Activated T-cell treated with anti-CD3 and anti-CD28 coated beads, Interleukin-2, amount 50 U/mL, for 48 hours (primary cell): ENCODE measurements around the gene NNMT.

Experiments
- DNase-seq, 2 experiments: peaks; one replicate each; pipeline ENCODE4 v3.0.0-alpha.2; 2020

Gene NNMT

GRCh38 chr11:114285599-114285998, 10.6 kb upstream of the NNMT start:
- no peak for DNase-seq

- DNase-seq = no peak
These were observed 10.0 kb upstream of the NNMT start for GRCh38 chr11:114286229-114286628.

GRCh38 chr11:114287154-114287553, 9.0 kb upstream of the NNMT start:
- no peak for DNase-seq

GRCh38 chr11:114288136-114288535, 8.1 kb upstream of the NNMT start:
- no peak for DNase-seq

GRCh38 chr11:114289779-114290178, 6.4 kb upstream of the NNMT start:
- no peak for DNase-seq

- no peak for DNase-seq
These were observed 5.5 kb upstream of the NNMT start for GRCh38 chr11:114290503-114291235.

- DNase-seq = no peak
These were observed 4.8 kb upstream of the NNMT start for GRCh38 chr11:114291381-114291780.

- no peak for DNase-seq
These were observed 4.1 kb upstream of the NNMT start for GRCh38 chr11:114291842-114292680.

- DNase-seq = no peak
These were observed 2.9 kb upstream of the NNMT start for GRCh38 chr11:114293201-114293711.

- DNase-seq = no peak
These were observed 590 bp downstream of the NNMT start for GRCh38 chr11:114296605-114297372.

- no peak for DNase-seq
These were observed 1.9 kb downstream of the NNMT start for GRCh38 chr11:114297806-114298709.

GRCh38 chr11:114298710-114299109, 2.5 kb downstream of the NNMT start:
- DNase-seq = no peak

GRCh38 chr11:114301088-114301487, 4.9 kb downstream of the NNMT start:
- no peak for DNase-seq

- no peak for DNase-seq
These were observed 5.7 kb downstream of the NNMT start for GRCh38 chr11:114301927-114302326.

GRCh38 chr11:114302663-114303062, 6.5 kb downstream of the NNMT start:
- DNase-seq = no peak

GRCh38 chr11:114304065-114304464, 7.9 kb downstream of the NNMT start:
- no peak for DNase-seq

- no peak for DNase-seq
These were observed 8.8 kb downstream of the NNMT start for GRCh38 chr11:114304969-114305368.

- DNase-seq = no peak
These were observed 11.5 kb downstream of the NNMT start for GRCh38 chr11:114307524-114308203.

GRCh38 chr11:114308689-114309089, 12.5 kb downstream of the NNMT start:
- DNase-seq = no peak

GRCh38 chr11:114309517-114309916, 13.3 kb downstream of the NNMT start:
- no peak for DNase-seq

GRCh38 chr11:114310095-114310494, 13.9 kb downstream of the NNMT start:
- no peak for DNase-seq

GRCh38 chr11:114311946-114312345, 15.7 kb downstream of the NNMT start:
- DNase-seq = no peak
